ENCODE measurements around the gene KRTAP10-1. TPM values are rescaled to one million over a fixed set of nuclear protein-coding genes. Genes with fewer than 3 reads are reported as not detected.

KRTAP10-1 gene
- polyA plus RNA-seq, 1 donor (not counting 4 experiments of a cell fraction or from before 2014, with no cell fraction given): not detected

- DNase-seq (ENCODE audit: low read depth, low spot score) (no peak), FAIRE-seq (no peak)
- Histone ChIP-seq H2AFZ (ENCODE audit: control insufficient read depth, low read length) (no peak overlapping the region), H3K36me3 (ENCODE audit: control insufficient read depth in 2 of 2, extremely low read depth in 1 of 2, insufficient read depth in 2 of 2, low read length in 2 of 2) (no peaks in the 10 kb centered on the region), H3K79me2 (ENCODE audit: control insufficient read depth, insufficient read depth, low read length) (no peaks in the 10 kb centered on the region), H3K27me3 (ENCODE audit: control insufficient read depth, extremely low read depth, insufficient read depth, low read length) (no peaks in the 10 kb centered on the region), H3K27ac (ENCODE audit: control insufficient read depth, insufficient read depth, low read length) (no peak overlapping the region), H3K4me3 (ENCODE audit: control insufficient read depth in 2 of 3, extremely low read depth in 1 of 3, insufficient read depth in 2 of 3, low read depth in 1 of 3, low read length in 3 of 3) (no peak overlapping the region), H3K9me1 (ENCODE audit: control insufficient read depth, extremely low read depth, insufficient read depth, low read length) (no peaks in the 10 kb centered on the region), H3K4me2 (ENCODE audit: control insufficient read depth, extremely low read depth, insufficient read depth, low read depth, low read length) (no peak overlapping the region), H3K9ac (ENCODE audit: control insufficient read depth, extremely low read depth, insufficient read depth, low read length) (no peak overlapping the region), H4K20me1 (ENCODE audit: control insufficient read depth, extremely low read depth, insufficient read depth, low read length) (no peaks in the 10 kb centered on the region), H3K9me3 (ENCODE audit: control insufficient read depth, low read depth, low read length) (no peaks in the 10 kb centered on the region), H3K4me1 (ENCODE audit: control insufficient read depth, extremely low read depth, insufficient read depth, low read length) (no peaks in the 10 kb centered on the region)
- dilution Hi-C loops (cut with MboI; ENCODE audit: extremely low pct_ligation_motif_present, low sequenced_read_pairs): no loop called here
- no peak for TF ChIP-seq EZH2 (IDR thresholded peaks at IDR 0.05; ENCODE audit: low read length)
- no peak for TF ChIP-seq CTCF (optimal IDR thresholded peaks at IDR 0.05 in 1 of 3, IDR thresholded peaks at IDR 0.05 in 1 of 3, conservative IDR thresholded peaks at IDR 0.05 in 1 of 3; ENCODE audit: extremely low read depth in 1 of 3, insufficient read depth in 2 of 3, low read length in 3 of 3)
Measured at GRCh38 chr21:44572959-44573583, 33.1 kb upstream of the KRTAP10-1 start.

GRCh38 chr21:44571844-44572782 lies 32.1 kb upstream of the KRTAP10-1 start:
- Histone ChIP-seq H3K4me2 (ENCODE audit: control insufficient read depth, extremely low read depth, insufficient read depth, low read depth, low read length) (no peak overlapping the region), H2AFZ (ENCODE audit: control insufficient read depth, low read length) (no peak overlapping the region), H3K27ac (ENCODE audit: control insufficient read depth, insufficient read depth, low read length) (no peak overlapping the region), H3K79me2 (ENCODE audit: control insufficient read depth, insufficient read depth, low read length) (no peaks in the 10 kb centered on the region), H3K4me3 (ENCODE audit: control insufficient read depth in 2 of 3, extremely low read depth in 1 of 3, insufficient read depth in 2 of 3, low read depth in 1 of 3, low read length in 3 of 3) (no peak overlapping the region), H3K9me1 (ENCODE audit: control insufficient read depth, extremely low read depth, insufficient read depth, low read length) (no peaks in the 10 kb centered on the region), H4K20me1 (ENCODE audit: control insufficient read depth, extremely low read depth, insufficient read depth, low read length) (no peaks in the 10 kb centered on the region), H3K4me1 (ENCODE audit: control insufficient read depth, extremely low read depth, insufficient read depth, low read length) (no peaks in the 10 kb centered on the region), H3K36me3 (ENCODE audit: control insufficient read depth in 2 of 2, extremely low read depth in 1 of 2, insufficient read depth in 2 of 2, low read length in 2 of 2) (no peaks in the 10 kb centered on the region), H3K27me3 (ENCODE audit: control insufficient read depth, extremely low read depth, insufficient read depth, low read length) (no peaks in the 10 kb centered on the region), H3K9ac (ENCODE audit: control insufficient read depth, extremely low read depth, insufficient read depth, low read length) (no peak overlapping the region), H3K9me3 (ENCODE audit: control insufficient read depth, low read depth, low read length) (no peaks in the 10 kb centered on the region)
- FAIRE-seq (no peak), DNase-seq (ENCODE audit: low read depth, low spot score) (no peak)
- TF ChIP-seq CTCF (optimal IDR thresholded peaks at IDR 0.05 in 1 of 3, IDR thresholded peaks at IDR 0.05 in 1 of 3, conservative IDR thresholded peaks at IDR 0.05 in 1 of 3; ENCODE audit: extremely low read depth in 1 of 3, insufficient read depth in 2 of 3, low read length in 3 of 3) (no peak), EZH2 (IDR thresholded peaks at IDR 0.05; ENCODE audit: low read length) (no peak)
- dilution Hi-C loops (cut with MboI; ENCODE audit: extremely low pct_ligation_motif_present, low sequenced_read_pairs): no loop called here
